ENCODE results near the gene HDAC8. TPM values are rescaled to one million over a fixed set of nuclear protein-coding genes. Genes with fewer than 3 reads are reported as not detected.
"Not testable (repeated sequence)": the region's sequence is repeated elsewhere in the genome, so short reads cannot be mapped to it uniquely, and the experiment has no call there.

Gene HDAC8
- total RNA-seq, 1 experiment from 2014 or later, result 26.1 TPM

- in situ Hi-C loops (cut with HindIII; ENCODE audit: low pct_unique_long_range_greater_than_20kb, low sequenced_read_pairs), result no loop called here
Observed at GRCh38 chrX:72545990-72546389, 26.7 kb downstream of the HDAC8 start.

GRCh38 chrX:72540318-72540717 lies 32.3 kb downstream of the HDAC8 start:
- peak; percentile 0 for DNase-seq (ENCODE audit: low read depth)
- in situ Hi-C loops (cut with HindIII; ENCODE audit: low pct_unique_long_range_greater_than_20kb, low sequenced_read_pairs), result no loop called here

More at GRCh38 chrX:72545990-72546389, 26.7 kb downstream of the HDAC8 start:
- peak; percentile 25 for DNase-seq (ENCODE audit: low read depth)

- in situ Hi-C loops (cut with HindIII; ENCODE audit: low pct_unique_long_range_greater_than_20kb, low sequenced_read_pairs), result no loop called here
- no peak for DNase-seq (ENCODE audit: low read depth)
Observed at GRCh38 chrX:72539822-72540221, 32.8 kb downstream of the HDAC8 start.

GRCh38 chrX:72536542-72536941 lies 36.1 kb downstream of the HDAC8 start:
- no peak for DNase-seq (ENCODE audit: low read depth)
- in situ Hi-C loops (cut with HindIII; ENCODE audit: low pct_unique_long_range_greater_than_20kb, low sequenced_read_pairs), result no loop called here

- DNase-seq (ENCODE audit: low read depth), result no peak
- in situ Hi-C loops (cut with HindIII; ENCODE audit: low pct_unique_long_range_greater_than_20kb, low sequenced_read_pairs), result no loop called here
Observed at GRCh38 chrX:72532366-72532765, 40.3 kb downstream of the HDAC8 start.

GRCh38 chrX:72526534-72527508 lies 45.8 kb downstream of the HDAC8 start:
- DNase-seq (ENCODE audit: low read depth), result no peak
- in situ Hi-C loops (cut with HindIII; ENCODE audit: low pct_unique_long_range_greater_than_20kb, low sequenced_read_pairs), result no loop called here

GRCh38 chrX:72498782-72499181 lies 73.9 kb downstream of the HDAC8 start:
- DNase-seq (ENCODE audit: low read depth), result no peak
- in situ Hi-C loops (cut with HindIII; ENCODE audit: low pct_unique_long_range_greater_than_20kb, low sequenced_read_pairs), result no loop called here

- in situ Hi-C loops (cut with HindIII; ENCODE audit: low pct_unique_long_range_greater_than_20kb, low sequenced_read_pairs), result no loop called here
Observed at GRCh38 chrX:72495046-72495445, 77.6 kb downstream of the HDAC8 start.

GRCh38 chrX:72492499-72492898 lies 80.1 kb downstream of the HDAC8 start:
- DNase-seq (ENCODE audit: low read depth), result no peak
- in situ Hi-C loops (cut with HindIII; ENCODE audit: low pct_unique_long_range_greater_than_20kb, low sequenced_read_pairs), result no loop called here

More at GRCh38 chrX:72495046-72495445, 77.6 kb downstream of the HDAC8 start:
- DNase-seq (ENCODE audit: low read depth), result no peak

- DNase-seq (ENCODE audit: low read depth); in situ Hi-C loops (cut with HindIII; ENCODE audit: low pct_unique_long_range_greater_than_20kb, low sequenced_read_pairs): not testable (repeated sequence)
Observed at GRCh38 chrX:72490221-72490620, 82.4 kb downstream of the HDAC8 start.

GRCh38 chrX:72487661-72488060 lies 85.0 kb downstream of the HDAC8 start:
- DNase-seq (ENCODE audit: low read depth), result no peak
- in situ Hi-C loops (cut with HindIII; ENCODE audit: low pct_unique_long_range_greater_than_20kb, low sequenced_read_pairs), result no loop called here

GRCh38 chrX:72479324-72480274 lies 93.0 kb downstream of the HDAC8 start:
- in situ Hi-C loops (cut with HindIII; ENCODE audit: low pct_unique_long_range_greater_than_20kb, low sequenced_read_pairs), result no loop called here

GRCh38 chrX:72478853-72479252 lies 93.8 kb downstream of the HDAC8 start:
- in situ Hi-C loops (cut with HindIII; ENCODE audit: low pct_unique_long_range_greater_than_20kb, low sequenced_read_pairs), result no loop called here
- DNase-seq (ENCODE audit: low read depth), result no peak

More at GRCh38 chrX:72479324-72480274, 93.0 kb downstream of the HDAC8 start:
- DNase-seq (ENCODE audit: low read depth), result no peak

- DNase-seq (ENCODE audit: low read depth), result no peak
- in situ Hi-C loops (cut with HindIII; ENCODE audit: low pct_unique_long_range_greater_than_20kb, low sequenced_read_pairs), result no loop called here
Observed at GRCh38 chrX:72478351-72478750, 94.3 kb downstream of the HDAC8 start.

GRCh38 chrX:72477781-72478181 lies 94.9 kb downstream of the HDAC8 start:
- in situ Hi-C loops (cut with HindIII; ENCODE audit: low pct_unique_long_range_greater_than_20kb, low sequenced_read_pairs), result no loop called here
- DNase-seq (ENCODE audit: low read depth), result no peak

- in situ Hi-C loops (cut with HindIII; ENCODE audit: low pct_unique_long_range_greater_than_20kb, low sequenced_read_pairs), result no loop called here
- DNase-seq (ENCODE audit: low read depth), result no peak
Observed at GRCh38 chrX:72477376-72477775, 95.3 kb downstream of the HDAC8 start.

- in situ Hi-C loops (cut with HindIII; ENCODE audit: low pct_unique_long_range_greater_than_20kb, low sequenced_read_pairs), result no loop called here
- no peak for DNase-seq (ENCODE audit: low read depth)
Observed at GRCh38 chrX:72475952-72476668, 96.5 kb downstream of the HDAC8 start.

- in situ Hi-C loops (cut with HindIII; ENCODE audit: low pct_unique_long_range_greater_than_20kb, low sequenced_read_pairs), result no loop called here
- no peak for DNase-seq (ENCODE audit: low read depth)
Observed at GRCh38 chrX:72475338-72475737, 97.3 kb downstream of the HDAC8 start.

Measured in Caki2 (cell line).